Mesodermal cell (in vitro differentiated cells): ENCODE measurements around the gene ATP11A.

Experiments
- H3K27ac ChIP-seq: 2 replicates; pipeline ENCODE4 v1.7.0; 2013; ENCODE audit warnings: mild to moderate bottlenecking, low read depth, low read length, moderate library complexity; ENCODE audit not compliant: severe bottlenecking
- H3K36me3 ChIP-seq: 2 replicates; pipeline ENCODE4 v1.7.1; 2013; ENCODE audit warnings: mild to moderate bottlenecking, low read length, moderate library complexity; ENCODE audit not compliant: control insufficient read depth, insufficient read depth
- H3K4me1 ChIP-seq: one replicate; pipeline ENCODE4 v1.7.1; 2013; ENCODE audit warnings: mild to moderate bottlenecking, low read length; ENCODE audit not compliant: insufficient read depth, control insufficient read depth, poor library complexity, severe bottlenecking
- H3K4me3 ChIP-seq: 2 replicates; pipeline ENCODE4 v1.7.0; 2013; ENCODE audit warnings: low read length, control low read depth, mild to moderate bottlenecking; ENCODE audit not compliant: insufficient read depth, poor library complexity, severe bottlenecking; ENCODE audit errors: extremely low read depth
- H3K9me3 ChIP-seq: 2 replicates; pipeline ENCODE4 v1.7.1; 2013; ENCODE audit warnings: mild to moderate bottlenecking, low read length, moderate library complexity; ENCODE audit not compliant: control insufficient read depth
- WGBS, 2 experiments: methylation state at CpG; one replicate each; pipeline ENCODE4 v1.1.5; 2013; ENCODE audit warnings: missing lambda C conversion rate in 2 of 2; ENCODE audit not compliant: insufficient coverage in 2 of 2; 5-methylcytosine and 5-hydroxymethylcytosine counted together

ATP11A gene

DNA sequence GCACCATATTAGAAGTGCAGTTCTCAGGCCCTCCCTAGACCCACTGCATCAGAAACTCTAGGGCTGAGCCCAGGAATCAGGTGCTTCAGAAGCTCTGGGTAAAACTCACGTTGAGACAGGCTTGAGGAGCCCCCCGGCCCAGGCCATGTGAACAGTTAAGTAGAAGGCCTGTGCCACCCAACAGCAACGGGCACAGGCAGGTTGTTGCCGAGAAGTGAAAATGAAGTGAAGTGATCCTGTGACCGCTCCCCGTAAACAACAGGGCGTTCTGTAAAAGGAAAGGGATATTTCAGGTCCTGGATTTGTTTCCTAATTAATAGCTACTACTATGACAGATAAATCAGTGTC is 128.8 kb downstream of the ATP11A start:
- 97 to 100% methylated on average over 2 to 6 of the region's 7 CpGs for WGBS, 2 experiments
- H3K4me3 ChIP-seq: no peak overlapping the region
- H3K9me3 ChIP-seq: peaks cover 12% of the 10 kb centered on the region
- H3K27ac ChIP-seq: no peak overlapping the region
- peaks cover 89% of the 10 kb centered on the region for H3K36me3 ChIP-seq
- H3K4me1 ChIP-seq: peaks cover 8% of the 10 kb centered on the region

DNA sequence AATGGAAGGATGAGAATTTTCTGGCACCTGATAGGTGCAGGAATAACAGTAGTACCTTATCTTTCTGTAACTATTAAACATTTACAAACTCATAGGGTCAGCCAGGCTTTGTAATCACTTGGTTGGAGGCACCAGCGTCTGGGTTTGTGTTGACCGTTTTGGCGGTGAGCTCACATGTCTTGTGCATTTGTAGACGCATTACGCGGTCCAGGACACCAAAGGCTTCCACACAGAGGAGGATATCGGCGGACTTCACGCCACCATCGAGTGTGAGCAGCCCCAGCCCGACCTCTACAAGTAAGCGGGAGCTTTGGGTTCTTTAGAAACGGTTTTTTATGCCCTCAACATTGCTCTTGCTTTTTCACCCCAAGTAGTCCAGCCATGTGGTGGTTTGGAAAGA is 129.3 kb downstream of the ATP11A start:
- WGBS, 2 experiments: 95 to 97% methylated on average over 11 to 13 of the region's 13 CpGs
- Histone ChIP-seq H3K4me1 (peaks cover 8% of the 10 kb centered on the region), H3K27ac (no peak overlapping the region), H3K4me3 (no peak overlapping the region), H3K9me3 (peaks cover 12% of the 10 kb centered on the region), H3K36me3 (peaks cover 89% of the 10 kb centered on the region)

DNA sequence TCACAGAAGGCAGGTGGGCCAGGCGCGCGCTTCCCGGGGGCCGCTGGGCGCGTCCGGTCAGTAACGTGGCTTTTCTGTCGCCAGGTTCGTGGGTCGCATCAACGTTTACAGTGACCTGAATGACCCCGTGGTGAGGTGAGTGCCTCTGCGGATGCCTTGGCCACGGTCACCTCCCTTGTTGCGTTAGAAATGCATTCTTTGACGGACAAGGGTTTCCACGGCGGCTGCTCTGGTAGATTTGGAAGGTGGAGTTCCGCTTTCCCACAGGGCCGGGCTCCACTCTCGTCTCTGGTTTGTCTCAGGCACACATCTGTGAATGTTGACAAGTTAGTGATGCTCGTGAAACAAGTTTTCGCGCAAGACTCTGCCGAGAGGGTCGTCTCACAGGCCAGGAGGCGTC is 130.0 kb downstream of the ATP11A start:
- peaks cover 12% of the 10 kb centered on the region for H3K9me3 ChIP-seq
- peaks cover 2% of the 10 kb centered on the region for H3K4me1 ChIP-seq
- H3K36me3 ChIP-seq: peaks cover 88% of the 10 kb centered on the region
- WGBS, 2 experiments: 93 to 94% methylated on average over 28 to 29 of the region's 29 CpGs
- no peak overlapping the region for H3K27ac ChIP-seq
- no peak overlapping the region for H3K4me3 ChIP-seq

DNA sequence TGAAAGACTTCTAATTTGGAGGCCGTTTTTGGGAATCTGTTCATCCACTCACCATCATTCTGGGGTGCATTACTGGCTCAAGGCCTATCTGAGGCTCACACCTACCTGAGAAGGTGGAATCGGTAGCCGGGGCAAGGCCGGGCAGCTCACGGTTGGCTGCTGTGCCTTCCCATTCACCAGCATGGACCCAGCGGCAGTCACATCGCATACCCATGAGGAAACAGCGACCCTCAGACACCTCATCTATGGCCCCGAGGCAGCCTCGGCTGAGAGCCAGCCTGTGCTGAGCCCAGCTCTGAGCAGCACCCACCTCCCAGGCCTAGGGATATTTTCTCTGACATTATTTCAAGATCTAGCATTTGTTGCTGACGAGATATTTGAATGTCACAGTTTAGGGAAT is 130.5 kb downstream of the ATP11A start:
- WGBS, 2 experiments: 94 to 97% methylated on average over 10 of the region's 11 CpGs
- H3K9me3 ChIP-seq: peaks cover 12% of the 10 kb centered on the region
- H3K4me1 ChIP-seq: no peaks in the 10 kb centered on the region
- peaks cover 88% of the 10 kb centered on the region for H3K36me3 ChIP-seq
- no peak overlapping the region for H3K4me3 ChIP-seq
- H3K27ac ChIP-seq: no peak overlapping the region

DNA sequence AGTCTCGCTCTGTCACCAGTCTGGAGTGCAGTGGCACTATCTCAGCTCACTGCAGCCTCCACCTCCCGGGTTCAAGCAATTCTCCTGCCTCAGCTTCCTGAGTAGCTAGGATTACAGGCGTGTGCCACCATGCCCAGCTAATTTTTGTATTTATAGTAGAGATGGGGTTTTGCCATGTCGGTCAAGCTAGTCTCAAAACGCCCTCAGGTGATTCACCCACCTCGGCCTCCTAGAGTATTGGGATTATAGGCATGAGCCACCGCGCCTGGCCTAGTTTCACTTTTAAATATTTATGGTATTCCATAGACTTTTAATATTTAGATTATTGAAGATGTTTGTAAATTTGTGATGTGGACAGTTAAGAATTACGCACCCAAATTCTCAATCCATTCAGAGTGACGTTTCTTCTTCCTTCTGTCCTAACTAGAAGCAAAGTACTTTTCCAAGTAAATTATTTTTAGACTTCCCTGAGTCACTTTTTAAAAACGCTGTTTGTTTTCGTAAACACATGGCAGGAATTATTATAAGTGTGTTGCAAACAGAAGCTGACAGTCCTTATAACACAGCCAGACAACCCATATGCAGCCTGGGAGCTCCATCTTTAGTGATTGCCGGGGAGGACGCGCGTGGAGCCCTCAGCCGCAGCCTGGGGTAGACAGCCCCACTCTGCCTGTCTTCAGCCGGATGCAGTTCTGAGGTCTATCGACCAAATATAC is 131.7 kb downstream of the ATP11A start:
- no peaks in the 10 kb centered on the region for H3K4me1 ChIP-seq
- peaks cover 88% of the 10 kb centered on the region for H3K36me3 ChIP-seq
- WGBS, 2 experiments: 96% methylated on average over 8 of the region's 19 CpGs
- peaks cover 12% of the 10 kb centered on the region for H3K9me3 ChIP-seq
- no peak overlapping the region for H3K4me3 ChIP-seq
- H3K27ac ChIP-seq: no peak overlapping the region

DNA sequence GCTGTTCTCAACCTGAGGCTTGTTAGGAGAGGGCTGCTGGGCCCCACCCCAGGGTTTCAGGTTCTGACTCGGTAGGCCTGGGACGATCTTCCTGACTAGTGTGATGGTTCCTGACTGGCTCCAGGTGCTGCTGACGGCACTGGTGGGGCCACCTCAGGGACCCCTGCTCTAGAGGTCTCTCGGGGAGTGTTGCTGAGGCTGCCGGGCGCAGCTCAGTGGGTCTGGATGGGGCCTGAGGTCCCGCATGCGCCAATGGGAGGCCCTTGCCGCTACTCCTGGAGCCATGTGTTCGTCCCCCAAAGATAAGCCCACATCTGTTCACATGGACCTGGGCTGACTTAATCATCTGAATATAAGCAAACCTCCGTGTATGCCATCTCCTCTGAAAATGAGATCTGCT is 133.0 kb downstream of the ATP11A start:
- H3K36me3 ChIP-seq: peaks cover 87% of the 10 kb centered on the region
- no peaks in the 10 kb centered on the region for H3K4me1 ChIP-seq
- no peak overlapping the region for H3K4me3 ChIP-seq
- H3K9me3 ChIP-seq: peaks cover 3% of the 10 kb centered on the region
- WGBS, 2 experiments: 87% methylated on average over 9 of the region's 11 CpGs
- H3K27ac ChIP-seq: no peak overlapping the region

DNA sequence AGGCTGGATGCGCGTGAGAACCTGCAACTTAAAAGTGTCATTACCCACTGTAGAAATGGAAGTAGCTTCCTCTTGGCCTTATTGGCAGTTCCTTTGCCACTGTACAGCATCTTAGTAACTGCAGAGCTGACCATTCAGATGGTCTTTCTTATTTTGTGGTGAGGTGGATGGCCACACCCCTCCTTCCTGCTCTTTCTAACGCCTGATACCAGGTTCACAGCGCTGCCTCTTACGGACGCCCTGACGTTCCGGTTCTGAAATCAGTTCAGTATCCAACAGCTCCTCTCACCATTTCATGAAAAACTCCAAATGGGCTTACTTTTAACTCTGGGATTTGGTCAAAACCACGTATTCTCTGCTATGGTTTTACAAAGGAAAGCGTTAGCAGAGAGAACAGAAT is 134.6 kb downstream of the ATP11A start:
- Histone ChIP-seq H3K36me3 (peaks cover 88% of the 10 kb centered on the region), H3K27ac (no peak overlapping the region), H3K4me3 (no peak overlapping the region), H3K9me3 (no peaks in the 10 kb centered on the region), H3K4me1 (no peaks in the 10 kb centered on the region)
- WGBS, 2 experiments: 95 to 100% methylated on average over 9 to 10 of the region's 10 CpGs

DNA sequence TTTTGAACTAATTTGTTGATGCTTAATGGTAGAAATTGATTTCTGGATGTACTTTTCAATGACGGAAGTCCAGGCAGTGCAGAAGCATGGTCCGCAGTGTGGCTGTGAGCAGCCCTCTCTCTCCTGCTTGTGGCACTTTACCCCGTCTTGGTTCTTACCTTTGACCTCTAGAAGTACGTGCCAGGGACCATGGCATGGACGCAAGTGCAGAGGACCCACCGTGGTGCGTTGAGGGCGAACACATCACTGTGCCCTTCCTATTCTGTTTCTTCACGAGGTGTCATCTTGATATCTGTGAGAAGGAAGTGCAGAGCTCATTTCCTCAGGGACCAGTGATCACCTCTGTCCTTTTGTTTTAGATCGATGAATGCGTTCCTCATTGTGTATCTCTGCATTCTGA is 135.2 kb downstream of the ATP11A start:
- H3K4me1 ChIP-seq: no peaks in the 10 kb centered on the region
- H3K27ac ChIP-seq: no peak overlapping the region
- no peaks in the 10 kb centered on the region for H3K9me3 ChIP-seq
- H3K36me3 ChIP-seq: peaks cover 82% of the 10 kb centered on the region
- no peak overlapping the region for H3K4me3 ChIP-seq
- WGBS, 2 experiments: 94% methylated on average over 10 to 11 of the region's 11 CpGs

DNA sequence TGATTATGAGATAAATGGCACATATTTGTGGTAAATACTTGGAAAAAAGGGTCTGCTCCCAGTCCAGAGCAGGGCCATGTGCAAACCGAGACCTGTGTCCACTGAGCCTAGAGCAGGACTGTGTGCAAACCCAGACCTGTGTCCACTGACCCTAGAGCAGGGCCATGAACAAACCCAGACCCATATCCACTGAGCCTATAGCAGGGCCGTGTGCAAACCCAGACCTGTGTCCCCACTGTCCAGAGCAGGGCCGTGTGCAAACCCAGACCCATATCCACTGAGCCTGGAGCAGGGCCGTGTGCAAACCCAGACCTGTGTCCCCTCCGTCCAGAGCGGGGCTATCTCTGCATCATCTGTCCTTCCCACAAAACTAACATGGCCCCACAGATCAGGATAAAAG is 136.0 kb downstream of the ATP11A start:
- WGBS, 2 experiments: 89 to 95% methylated on average over 4 of the region's 6 CpGs
- H3K36me3 ChIP-seq: peaks cover 76% of the 10 kb centered on the region
- H3K4me3 ChIP-seq: no peak overlapping the region
- no peaks in the 10 kb centered on the region for H3K4me1 ChIP-seq
- no peaks in the 10 kb centered on the region for H3K9me3 ChIP-seq
- H3K27ac ChIP-seq: no peak overlapping the region

DNA sequence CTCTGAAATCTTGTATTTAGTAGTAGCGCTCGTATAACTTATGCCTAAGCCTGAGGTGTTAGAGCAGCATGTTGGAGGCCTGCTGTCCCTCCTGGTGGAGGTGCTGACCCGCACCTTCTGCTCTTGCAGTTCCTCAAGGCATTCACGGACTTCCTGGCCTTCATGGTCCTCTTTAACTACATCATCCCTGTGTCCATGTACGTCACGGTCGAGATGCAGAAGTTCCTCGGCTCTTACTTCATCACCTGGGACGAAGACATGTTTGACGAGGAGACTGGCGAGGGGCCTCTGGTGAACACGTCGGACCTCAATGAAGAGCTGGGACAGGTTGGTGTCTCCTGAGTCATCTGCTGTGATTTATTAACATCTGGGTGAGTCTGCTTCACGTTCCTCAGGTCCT is 136.7 kb downstream of the ATP11A start:
- Histone ChIP-seq H3K36me3 (peaks cover 80% of the 10 kb centered on the region), H3K4me3 (no peak overlapping the region), H3K4me1 (no peaks in the 10 kb centered on the region), H3K9me3 (no peaks in the 10 kb centered on the region), H3K27ac (no peak overlapping the region)
- WGBS, 2 experiments: 93 to 96% methylated on average over 12 to 14 of the region's 14 CpGs

DNA sequence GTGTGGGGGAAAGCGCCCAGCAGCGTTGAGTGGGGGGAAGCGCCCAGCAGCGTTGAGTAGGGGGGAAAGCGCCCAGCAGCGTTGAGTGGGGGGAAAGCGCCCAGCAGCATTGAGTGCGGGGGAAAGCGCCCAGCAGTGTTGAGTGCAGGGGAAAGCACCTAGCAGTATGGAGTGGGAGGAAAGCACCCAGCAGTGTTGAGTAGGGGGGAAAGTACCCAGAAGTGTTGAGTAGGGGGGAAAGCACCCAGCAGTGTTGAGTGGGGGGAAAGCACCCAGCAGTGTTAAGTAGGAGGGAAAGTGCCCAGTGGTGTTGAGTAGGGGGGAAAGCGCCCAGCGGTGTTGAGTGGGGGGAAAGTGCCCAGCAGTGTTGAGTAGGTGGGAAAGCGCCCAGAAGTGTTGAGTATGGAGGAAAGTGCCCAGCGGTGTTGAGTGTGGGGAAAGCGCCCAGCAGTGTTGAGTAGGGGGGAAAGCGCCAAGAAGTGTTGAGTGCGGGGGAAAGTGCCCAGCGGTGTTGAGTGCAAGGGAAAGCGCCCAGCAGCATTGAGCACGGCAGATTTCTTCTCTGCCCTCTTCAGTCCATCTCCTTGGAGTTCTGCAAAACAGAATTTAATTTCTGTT is 138.4 kb downstream of the ATP11A start:
- Histone ChIP-seq H3K4me3 (no peak overlapping the region), H3K4me1 (no peaks in the 10 kb centered on the region), H3K27ac (no peak overlapping the region), H3K9me3 (no peaks in the 10 kb centered on the region), H3K36me3 (peaks cover 83% of the 10 kb centered on the region)
- 89 to 91% methylated on average over 14 to 19 of the region's 19 CpGs for WGBS, 2 experiments
